Measurements from ENCODE around the gene SNAI3.

The SNAI3 gene

GRCh38 chr16:88703486-88704309, 17.4 kb upstream of the SNAI3 start:
- DNase-seq = no peak

- DNase-seq = no peak
Observed at GRCh38 chr16:88702371-88703210, 16.3 kb upstream of the SNAI3 start.

GRCh38 chr16:88701581-88702370, 15.5 kb upstream of the SNAI3 start:
- no peak for DNase-seq

GRCh38 chr16:88700636-88701482, 14.6 kb upstream of the SNAI3 start:
- no peak for DNase-seq

- no peak for DNase-seq
Observed at GRCh38 chr16:88700322-88700635, 14.0 kb upstream of the SNAI3 start.

GRCh38 chr16:88699180-88699579, 12.9 kb upstream of the SNAI3 start:
- DNase-seq = no peak

GRCh38 chr16:88698646-88699045, 12.3 kb upstream of the SNAI3 start:
- DNase-seq = no peak

- DNase-seq = no peak
Observed at GRCh38 chr16:88697831-88698615, 11.7 kb upstream of the SNAI3 start.

GRCh38 chr16:88697116-88697830, 11.0 kb upstream of the SNAI3 start:
- no peak for DNase-seq

- no peak for DNase-seq
Observed at GRCh38 chr16:88696441-88696840, 10.1 kb upstream of the SNAI3 start.

GRCh38 chr16:88695753-88696152, 9.4 kb upstream of the SNAI3 start:
- DNase-seq = no peak

- no peak for DNase-seq
Observed at GRCh38 chr16:88695218-88695617, 8.9 kb upstream of the SNAI3 start.

GRCh38 chr16:88694221-88695087, 8.1 kb upstream of the SNAI3 start:
- no peak for DNase-seq

- no peak for DNase-seq
Observed at GRCh38 chr16:88693420-88694177, 7.3 kb upstream of the SNAI3 start.

- DNase-seq = no peak
Observed at GRCh38 chr16:88692861-88693260, 6.6 kb upstream of the SNAI3 start.

GRCh38 chr16:88691924-88692560, 5.7 kb upstream of the SNAI3 start:
- no peak for DNase-seq

- no peak for DNase-seq
Observed at GRCh38 chr16:88691129-88691813, 5.0 kb upstream of the SNAI3 start.

Data from NCI-H146 (cell line).